ENCODE results near the gene TRIM72.

Gene TRIM72

DNA sequence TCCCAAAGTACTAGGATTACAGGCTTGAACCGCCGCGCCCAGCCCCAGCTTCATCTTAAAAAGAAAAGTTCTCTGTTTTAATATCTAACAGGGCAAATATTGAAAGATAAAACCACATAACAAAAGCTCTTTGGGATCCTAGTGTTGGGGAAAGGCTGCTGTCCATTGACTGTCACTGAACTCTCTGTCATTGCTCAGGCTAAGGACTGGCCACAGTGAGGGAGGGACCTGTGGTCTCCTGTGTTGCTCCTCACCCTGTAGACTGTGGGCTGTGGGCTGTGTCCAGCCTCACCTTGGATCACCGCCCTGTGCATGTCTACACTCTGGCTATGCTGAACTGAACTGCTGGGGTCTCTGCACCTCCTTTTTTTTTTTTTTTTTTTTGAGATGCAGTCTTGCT lies 14.3 kb downstream of the TRIM72 start:
- TF ChIP-seq, protein P1, sequence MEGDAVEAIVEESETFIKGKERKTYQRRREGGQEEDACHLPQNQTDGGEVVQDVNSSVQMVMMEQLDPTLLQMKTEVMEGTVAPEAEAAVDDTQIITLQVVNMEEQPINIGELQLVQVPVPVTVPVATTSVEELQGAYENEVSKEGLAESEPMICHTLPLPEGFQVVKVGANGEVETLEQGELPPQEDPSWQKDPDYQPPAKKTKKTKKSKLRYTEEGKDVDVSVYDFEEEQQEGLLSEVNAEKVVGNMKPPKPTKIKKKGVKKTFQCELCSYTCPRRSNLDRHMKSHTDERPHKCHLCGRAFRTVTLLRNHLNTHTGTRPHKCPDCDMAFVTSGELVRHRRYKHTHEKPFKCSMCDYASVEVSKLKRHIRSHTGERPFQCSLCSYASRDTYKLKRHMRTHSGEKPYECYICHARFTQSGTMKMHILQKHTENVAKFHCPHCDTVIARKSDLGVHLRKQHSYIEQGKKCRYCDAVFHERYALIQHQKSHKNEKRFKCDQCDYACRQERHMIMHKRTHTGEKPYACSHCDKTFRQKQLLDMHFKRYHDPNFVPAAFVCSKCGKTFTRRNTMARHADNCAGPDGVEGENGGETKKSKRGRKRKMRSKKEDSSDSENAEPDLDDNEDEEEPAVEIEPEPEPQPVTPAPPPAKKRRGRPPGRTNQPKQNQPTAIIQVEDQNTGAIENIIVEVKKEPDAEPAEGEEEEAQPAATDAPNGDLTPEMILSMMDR (IDR thresholded peaks at IDR 0.05): no peak

DNA sequence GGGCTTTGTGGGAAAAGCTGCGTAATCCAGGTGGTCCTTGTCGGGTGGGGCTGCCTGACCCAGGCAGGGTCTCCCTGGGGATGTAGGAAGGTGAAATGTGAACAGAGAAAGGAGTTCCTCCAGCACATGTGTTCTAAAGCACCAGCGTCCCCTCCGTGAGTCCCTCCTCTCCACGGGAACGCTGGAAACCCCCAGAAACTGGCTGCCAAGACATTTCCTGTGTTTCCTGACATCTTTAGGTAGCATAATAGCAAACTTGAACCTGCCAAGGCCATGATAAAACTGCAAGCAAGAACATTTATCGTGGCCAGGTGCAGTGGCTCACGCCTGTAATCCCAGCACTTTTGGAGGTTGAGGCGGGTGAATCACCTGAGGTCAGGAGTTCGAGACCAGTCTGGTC lies 15.6 kb downstream of the TRIM72 start:
- TF ChIP-seq, protein P1 (IDR thresholded peaks at IDR 0.05): no peak

DNA sequence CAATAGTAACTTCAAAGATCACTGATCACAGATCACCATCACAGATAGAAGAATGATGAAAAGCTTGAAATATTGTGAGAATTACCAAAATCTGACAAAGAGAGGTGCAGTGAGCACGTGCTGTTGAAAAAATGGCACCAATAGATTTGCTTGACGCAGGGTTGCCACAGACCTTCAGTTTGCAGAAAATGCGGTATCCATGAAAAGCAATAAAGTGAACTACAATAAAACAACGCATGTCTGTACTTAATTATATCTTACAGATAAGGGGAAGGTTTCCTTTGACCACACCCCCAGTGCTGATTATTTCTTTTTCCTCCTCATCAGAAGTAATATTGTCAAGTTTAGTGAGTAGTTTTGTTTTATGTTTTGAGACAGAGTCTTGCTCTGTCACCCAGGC lies 24.1 kb downstream of the TRIM72 start:
- TF ChIP-seq, protein P1 (IDR thresholded peaks at IDR 0.05): no peak

DNA sequence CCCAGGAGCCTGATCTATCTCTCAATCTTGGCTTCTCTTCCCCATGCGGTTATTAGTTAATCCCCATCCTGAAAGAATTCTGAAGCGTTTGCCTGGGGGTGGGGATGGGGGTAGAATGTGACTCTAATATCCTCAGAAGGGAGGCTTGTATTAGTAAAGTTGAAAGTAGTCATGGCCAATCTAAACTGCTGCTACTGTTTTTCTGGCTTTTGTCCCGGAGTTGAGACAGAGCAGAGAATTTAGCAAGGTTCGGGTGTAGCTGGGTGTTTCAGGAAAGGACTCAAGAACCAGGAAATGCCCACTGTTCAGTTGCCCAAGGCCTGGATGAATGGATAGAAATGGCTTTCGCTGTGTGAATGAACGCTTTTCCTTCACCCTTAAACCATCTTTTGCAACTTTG lies 28.3 kb downstream of the TRIM72 start:
- TF ChIP-seq, protein P1 (IDR thresholded peaks at IDR 0.05): no peak

DNA sequence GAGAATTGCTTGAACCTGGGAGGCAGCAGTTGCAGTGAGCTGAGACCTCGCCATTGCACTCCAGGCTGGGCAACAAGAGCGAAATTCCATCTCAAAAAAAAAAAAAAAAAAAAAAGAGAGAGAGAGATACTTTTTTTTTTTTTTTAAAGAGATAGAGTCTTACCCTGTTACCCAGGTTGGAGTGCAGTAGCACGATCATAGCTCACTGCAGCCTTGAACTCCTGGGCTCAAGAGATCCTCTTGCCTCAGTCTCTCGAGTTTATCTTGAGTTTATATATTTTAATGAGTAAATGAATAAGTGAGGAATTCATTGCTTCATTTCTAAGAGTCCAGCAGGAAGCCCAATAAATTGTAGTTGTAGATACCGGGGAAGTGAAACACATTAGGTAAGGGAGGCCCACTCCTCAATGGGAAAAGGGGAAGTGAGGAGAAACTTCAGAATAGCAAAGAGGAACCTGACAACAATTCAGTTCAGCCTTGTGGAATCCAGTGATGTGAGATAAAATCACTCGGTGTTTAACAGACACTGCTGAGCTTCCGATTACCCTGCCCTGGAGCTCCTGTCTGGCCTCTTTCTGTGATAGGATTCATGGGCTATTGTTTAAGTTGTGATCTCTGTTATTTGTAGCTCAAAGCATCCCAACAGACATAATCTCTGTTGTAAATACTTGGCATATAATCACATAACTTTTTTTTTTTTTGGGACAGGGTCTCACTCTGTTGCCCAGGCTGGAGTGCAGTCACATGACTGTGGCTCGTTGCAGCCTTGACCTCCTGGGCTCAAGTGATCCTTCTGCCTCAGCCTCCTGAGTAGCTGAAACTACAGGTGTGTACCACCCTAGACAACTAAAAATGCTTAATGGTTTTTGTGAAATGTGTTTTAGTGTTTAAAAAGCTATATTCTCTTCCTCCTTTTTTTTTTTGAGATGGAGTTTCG lies 30.1 kb downstream of the TRIM72 start:
- TF ChIP-seq, protein P1 (IDR thresholded peaks at IDR 0.05): no peak

DNA sequence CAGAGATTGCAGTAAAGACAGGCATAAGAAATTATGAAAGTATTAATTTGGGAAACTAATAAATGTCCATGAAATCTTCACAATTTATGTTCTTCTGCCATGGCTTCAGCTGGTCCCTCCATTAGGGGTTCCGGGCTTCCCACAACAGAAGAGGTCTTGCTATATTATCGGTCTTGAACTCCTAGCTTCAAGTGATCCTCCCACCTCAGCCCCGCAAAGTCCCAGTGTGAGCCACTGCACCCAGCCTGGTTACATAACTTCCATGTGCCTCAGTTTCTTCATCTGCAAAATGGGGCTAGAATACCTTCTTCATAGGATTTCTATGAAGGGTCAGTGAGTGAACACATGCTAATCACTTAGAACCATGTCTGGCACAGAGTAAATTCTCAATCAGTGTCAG lies 32.4 kb downstream of the TRIM72 start:
- TF ChIP-seq, protein P1 (IDR thresholded peaks at IDR 0.05): no peak

DNA sequence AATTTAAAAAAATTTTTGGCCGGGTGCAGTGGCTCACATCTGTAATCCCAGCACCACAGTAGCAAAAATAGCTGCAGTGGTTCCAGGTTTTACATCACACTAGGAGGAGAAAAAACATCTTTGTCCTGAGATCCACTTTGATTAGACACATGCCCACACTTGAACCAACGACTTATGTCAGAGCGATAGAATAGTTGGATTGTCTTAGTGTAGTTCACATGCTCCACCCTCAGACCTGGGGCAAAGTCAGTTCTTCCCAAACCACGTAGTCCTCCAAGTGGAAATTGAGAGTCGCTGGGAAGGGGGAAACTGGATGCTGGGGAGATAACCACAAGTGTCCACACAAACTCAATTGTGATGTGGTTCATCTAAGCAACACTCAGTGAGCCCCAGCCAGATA lies 34.4 kb downstream of the TRIM72 start:
- TF ChIP-seq, protein P1 (IDR thresholded peaks at IDR 0.05): no peak

Measured in LNCAP (cell line).